Stimulated activated CD4-positive, alpha-beta T cell treated with anti-CD3 and anti-CD28 coated beads, Interleukin-4, amount 100 ng/mL, for 24 hours (primary cell): ENCODE results near the gene PYGO1.
"Not testable (repeated sequence)": the region's sequence is repeated elsewhere in the genome, so short reads cannot be mapped to it uniquely, and the experiment has no call there.

Experiments
- DNase-seq: peaks from one replicate; pipeline ENCODE4 v3.0.0-alpha.2; 2020

PYGO1 gene

GRCh38 chr15:55499151-55499550 is 89.0 kb downstream of the PYGO1 start:
- no peak for DNase-seq

- DNase-seq, result peak; percentile 73
Observed at GRCh38 chr15:55498109-55498938, 89.8 kb downstream of the PYGO1 start.

- DNase-seq, result no peak
Observed at GRCh38 chr15:55496716-55497115, 91.4 kb downstream of the PYGO1 start.

GRCh38 chr15:55494931-55495330 is 93.2 kb downstream of the PYGO1 start:
- no peak for DNase-seq

GRCh38 chr15:55488952-55489600 is 99.1 kb downstream of the PYGO1 start:
- DNase-seq, result not testable (repeated sequence)
